A549 treated with dexamethasone at 1 μM for 4 hours (cell line): ENCODE results near the gene HNRNPCL2. TPM values are rescaled to one million over a fixed set of nuclear protein-coding genes. Genes with fewer than 3 reads are reported as not detected.

Source experiments
- total RNA-seq: library from RNA; stranded (reverse); fragments of 200-300 nt; extraction: Qiagen RNA extraction; gene quantifications from 5 replicates; pipeline ENCODE4 v1.2.3, GENCODE V29; 2022

HNRNPCL2 gene
- not detected in 5 replicates for total RNA-seq

GRCh38 chr1:13116754-13117153 is at the start of gene HNRNPCL2:
Gene HNRNPCL2 (minus strand): TSS chr1:13116854. CDS start chr1:13116400, 454 bp downstream.

GRCh38 chr1:13165531-13165930 is 48.9 kb upstream of the HNRNPCL2 start, which contains the start of gene HNRNPCL4:
Gene HNRNPCL4 (minus strand): TSS chr1:13165631. CDS start chr1:13165467, 164 bp downstream.

GRCh38 chr1:13155909-13156308 is 39.3 kb upstream of the HNRNPCL2 start, which contains the start of gene PRAMEF26:
Gene PRAMEF26 (minus strand): TSS chr1:13156009. CDS start chr1:13153095, 2,914 bp downstream.

GRCh38 chr1:13070474-13070873 is 46.2 kb downstream of the HNRNPCL2 start, which contains the start of gene PRAMEF25:
Gene PRAMEF25 (plus strand): TSS chr1:13070774. CDS start chr1:13073694, 2,920 bp downstream.

Other genes with a start within 250 kb of the HNRNPCL2 start
- 0.06 TPM in 1 of 5 replicates, not detected in the others for gene PRAMEF4, start 230.7 kb downstream of the HNRNPCL2 start, total RNA-seq
- gene PRAMEF10, start 218.6 kb downstream of the HNRNPCL2 start, total RNA-seq: not detected in 5 replicates
- 0.07 to 0.15 TPM (median 0.12 TPM) in 3 of 5 replicates, not detected in the others for gene PRAMEF7, start 200.2 kb downstream of the HNRNPCL2 start, total RNA-seq
- not detected in 5 replicates for gene PRAMEF6, start 169.3 kb downstream of the HNRNPCL2 start, total RNA-seq
- not detected in 5 replicates for gene PRAMEF27, start 60.3 kb downstream of the HNRNPCL2 start, total RNA-seq
- gene HNRNPCL3, start 56.1 kb downstream of the HNRNPCL2 start, total RNA-seq: not detected in 5 replicates
- not detected in 5 replicates for gene PRAMEF25, start 46.1 kb downstream of the HNRNPCL2 start, total RNA-seq
- gene PRAMEF26, start 39.2 kb upstream of the HNRNPCL2 start, total RNA-seq: not detected in 5 replicates
- not detected in 5 replicates for gene HNRNPCL4, start 48.8 kb upstream of the HNRNPCL2 start, total RNA-seq
- not detected in 5 replicates for gene PRAMEF9, start 55.0 kb upstream of the HNRNPCL2 start, total RNA-seq
- 0.09 TPM in 1 of 5 replicates, not detected in the others for gene PRAMEF13, start 84.6 kb upstream of the HNRNPCL2 start, total RNA-seq
- not detected in 5 replicates for gene PRAMEF18, start 109.3 kb upstream of the HNRNPCL2 start, total RNA-seq
- gene PRAMEF5, start 137.3 kb upstream of the HNRNPCL2 start, total RNA-seq: not detected in 5 replicates
- gene PRAMEF8, start 168.3 kb upstream of the HNRNPCL2 start, total RNA-seq: 0.11 TPM in 1 of 5 replicates, not detected in the others
- not detected in 5 replicates for gene PRAMEF33, start 186.7 kb upstream of the HNRNPCL2 start, total RNA-seq
- not detected in 5 replicates for gene PRAMEF15, start 198.7 kb upstream of the HNRNPCL2 start, total RNA-seq
- not detected in 5 replicates for gene PRAMEF14, start 230.3 kb upstream of the HNRNPCL2 start, total RNA-seq